K562 (cell line): ENCODE measurements around the gene PSMG3. TPM values are rescaled to one million over a fixed set of nuclear protein-coding genes. Genes with fewer than 3 reads are reported as not detected.

Experiments
- ARID4B ChIP-seq: sonication (generic); formaldehyde crosslinking; IDR thresholded peaks from 2 replicates; pipeline ENCODE4 v1.8.0; 2022; ENCODE audit warnings: mild to moderate bottlenecking, missing genetic modification reagents
- BRD9 ChIP-seq: fragments of 450-650 bp; IDR thresholded peaks from 2 replicates; pipeline ENCODE4 v1.6.1; 2018; ENCODE audit warnings: low read depth; ENCODE audit not compliant: partially characterized antibody
- ETV6 ChIP-seq, 3 experiments: fragments of 150-350 bp in 1 of 3; sonication (generic) in 1 of 3; formaldehyde crosslinking in 1 of 3; IDR thresholded peaks; 2 replicates each; pipeline versions ENCODE4 v1.6.1 to v1.8.0; 2014 to 2022; ENCODE audit warnings: borderline replicate concordance in 2 of 3, low read depth in 2 of 3, antibody characterized with exemption in 1 of 3, low read length in 1 of 3, mild to moderate bottlenecking in 1 of 3, missing genetic modification reagents in 1 of 3
- MGA ChIP-seq: fragments of 450-650 bp; IDR thresholded peaks from 2 replicates; pipeline ENCODE4 v1.6.1; 2016; ENCODE audit warnings: mild to moderate bottlenecking, moderate library complexity
- UBTF ChIP-seq, 2 experiments: IDR thresholded peaks; 2 replicates each; pipeline ENCODE4 v1.6.1; 2012; ENCODE audit warnings: improper control_type of control experiment in 2 of 2, low read depth in 2 of 2, low read length in 2 of 2, borderline replicate concordance in 1 of 2
- WHSC1 ChIP-seq: IDR thresholded peaks from one replicate; pipeline ENCODE4 v1.6.1; 2012; ENCODE audit warnings: low read length, control low read depth, inconsistent platforms
- ZNF316 ChIP-seq: fragments of 450-650 bp; IDR thresholded peaks from 2 replicates; pipeline ENCODE4 v1.6.1; 2016
- polyA plus RNA-seq, 8 experiments: library from polyadenylated mRNA; depleted of rRNA in 4 of 8; stranded (reverse) in 5 of 8; unstranded in 3 of 8; fragments of >200 nt; fragmentation: Nextera tagmentation in 2 of 8; fragmentation: Illumina TruSeq in 1 of 8; extraction: Ambion mirVana in 2 of 8; extraction: Trizol in 1 of 8; gene quantifications; 2 replicates each; pipeline versions ENCODE4 v1.2.1 to v1.2.3, GENCODE V29; 2011 to 2014; ENCODE audit warnings: inconsistent platforms in 1 of 8, missing spikeins in 1 of 8
- total RNA-seq, 7 experiments: library from RNA; depleted of rRNA in 6 of 7; stranded (reverse); fragments of >200 nt in 6 of 7; fragmentation: Illumina TruSeq in 2 of 7; extraction: Trizol in 2 of 7; gene quantifications; 2 replicates each; pipeline versions ENCODE4 v1.2.1 to v1.2.3, GENCODE V29; 2011 to 2021; ENCODE audit warnings: low replicate concordance in 1 of 7

The PSMG3 gene
- total and polyA plus RNA-seq, 9 of the 15 experiments (the other 6 are each of a cell fraction or from before 2014, with no cell fraction given), result 34.8 to 122 (median 80.1) TPM

- TF ChIP-seq UBTF (IDR thresholded peaks at IDR 0.05; ENCODE audit: borderline replicate concordance in 1 of 2, low read depth in 2 of 2, low read length in 2 of 2), result peak in 1 of 2 experiments; percentile 39; a peak in 1 of 4 replicates
- no peak for TF ChIP-seq WHSC1
- peak; percentile 22; the same call in 1 of the 2 replicates for TF ChIP-seq MGA
- no peak for TF ChIP-seq BRD9
- TF ChIP-seq ARID4B (CRISPR knock-in tag), result peak; percentile 95
- TF ChIP-seq ETV6 (IDR thresholded peaks at IDR 0.05; ENCODE audit: borderline replicate concordance in 1 of 2, low read depth in 2 of 2, low read length in 1 of 2), result no peak
- TF ChIP-seq ETV6 (CRISPR knock-in tag; IDR thresholded peaks at IDR 0.05; ENCODE audit: borderline replicate concordance), result no peak
- TF ChIP-seq ZNF316, result no peak
Observed at GRCh38 chr7:1532456-1533254, 37.2 kb downstream of the PSMG3 start (continued).
